Right lobe of liver (tissue), 4 donors: ENCODE data around the gene MYLK.

Experiments
- CTCF ChIP-seq, 4 donors: fragments of 200-600 bp in 3 of 4; fragments of 450-650 bp in 1 of 4; IDR thresholded peaks; one replicate each; pipeline versions ENCODE4 v1.5.1 to v1.8.0; 2016 to 2022; ENCODE audit warnings: antibody characterized with exemption in 4 of 4, mild to moderate bottlenecking in 2 of 4
- POLR2A ChIP-seq: fragments of 450-650 bp; IDR thresholded peaks from one replicate; pipeline ENCODE4 v1.6.1; 2017; ENCODE audit warnings: antibody characterized with exemption, mild to moderate bottlenecking
- donor health status: DM: no; HTN: no; CAD: no.
- donor health status: DM: no; HTN: no; CAD: no.
- donor health status: DM: no; HTN: yes; CAD: no.

- TF ChIP-seq POLR2A = no peak
- TF ChIP-seq CTCF (IDR thresholded peaks at IDR 0.05) = no peak
Observed at GRCh38 chr3:123740391-123740822, 143.7 kb downstream of the MYLK start.
